PC-9 (cell line): ENCODE data around the gene VOPP1.

Experiments used
- EZH2 ChIP-seq: fragments of 200-600 bp; sonication (generic); IDR thresholded peaks from 2 replicates; pipeline ENCODE4 v1.8.0; 2017; ENCODE audit warnings: antibody characterized with exemption, low read depth
- TF ChIP-seq, protein P1 (sequence below): fragments of 200-600 bp; sonication (generic); conservative IDR thresholded peaks from 2 replicates; pipeline ENCODE4 v1.6.1; 2017; ENCODE audit warnings: mixed run types, antibody characterized with exemption, mild to moderate bottlenecking, moderate library complexity

DNA sequence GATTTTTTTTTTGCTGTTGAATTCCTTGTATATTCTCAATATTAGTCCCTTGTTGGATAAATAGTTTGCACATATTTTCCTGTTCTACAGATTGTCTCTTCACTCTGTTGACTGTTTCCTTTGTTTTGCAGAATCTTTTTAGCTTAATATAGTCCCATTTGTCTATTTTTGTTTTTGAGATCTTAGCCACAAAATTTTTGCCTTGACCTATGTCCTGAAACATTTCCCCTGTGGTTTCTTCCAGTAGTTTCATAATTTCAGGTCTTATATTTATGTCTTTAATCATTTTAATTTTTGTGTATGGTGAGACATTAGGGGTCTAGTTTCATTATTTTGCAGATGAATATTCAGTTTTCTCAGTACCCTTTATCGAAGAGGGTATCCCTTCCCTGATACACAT, 114.5 kb downstream of the VOPP1 start:
- TF ChIP-seq EZH2 = no peak
- TF ChIP-seq, protein P1, sequence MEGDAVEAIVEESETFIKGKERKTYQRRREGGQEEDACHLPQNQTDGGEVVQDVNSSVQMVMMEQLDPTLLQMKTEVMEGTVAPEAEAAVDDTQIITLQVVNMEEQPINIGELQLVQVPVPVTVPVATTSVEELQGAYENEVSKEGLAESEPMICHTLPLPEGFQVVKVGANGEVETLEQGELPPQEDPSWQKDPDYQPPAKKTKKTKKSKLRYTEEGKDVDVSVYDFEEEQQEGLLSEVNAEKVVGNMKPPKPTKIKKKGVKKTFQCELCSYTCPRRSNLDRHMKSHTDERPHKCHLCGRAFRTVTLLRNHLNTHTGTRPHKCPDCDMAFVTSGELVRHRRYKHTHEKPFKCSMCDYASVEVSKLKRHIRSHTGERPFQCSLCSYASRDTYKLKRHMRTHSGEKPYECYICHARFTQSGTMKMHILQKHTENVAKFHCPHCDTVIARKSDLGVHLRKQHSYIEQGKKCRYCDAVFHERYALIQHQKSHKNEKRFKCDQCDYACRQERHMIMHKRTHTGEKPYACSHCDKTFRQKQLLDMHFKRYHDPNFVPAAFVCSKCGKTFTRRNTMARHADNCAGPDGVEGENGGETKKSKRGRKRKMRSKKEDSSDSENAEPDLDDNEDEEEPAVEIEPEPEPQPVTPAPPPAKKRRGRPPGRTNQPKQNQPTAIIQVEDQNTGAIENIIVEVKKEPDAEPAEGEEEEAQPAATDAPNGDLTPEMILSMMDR = no peak
